PC-9 (cell line): Measurements from ENCODE around the gene MYO1E.

Experiments
- CTCF ChIP-seq: fragments of 200-600 bp; sonication (generic); conservative IDR thresholded peaks from 2 replicates; pipeline ENCODE4 v1.6.1; 2017; ENCODE audit warnings: mixed run types, antibody characterized with exemption, mild to moderate bottlenecking, moderate library complexity
- EZH2 ChIP-seq: fragments of 200-600 bp; sonication (generic); IDR thresholded peaks from 2 replicates; pipeline ENCODE4 v1.8.0; 2017; ENCODE audit warnings: antibody characterized with exemption, low read depth

GRCh38 chr15:59216911-59217310 lies 155.8 kb downstream of the MYO1E start:
- no peak for TF ChIP-seq EZH2
- no peak for TF ChIP-seq CTCF
